Measurements from ENCODE around the gene FMN1.
"Not testable (repeated sequence)": the region's sequence is repeated elsewhere in the genome, so short reads cannot be mapped to it uniquely, and the experiment has no call there.

Gene FMN1

GRCh38 chr15:32859996-32860395 lies 334.5 kb downstream of the FMN1 start:
- no peak for DNase-seq (ENCODE audit: low spot score)

GRCh38 chr15:32859251-32859650 lies 335.3 kb downstream of the FMN1 start:
- DNase-seq (ENCODE audit: low spot score): no peak

GRCh38 chr15:32857732-32858131 lies 336.8 kb downstream of the FMN1 start:
- no peak for DNase-seq (ENCODE audit: low spot score)

GRCh38 chr15:32856753-32857152 lies 337.8 kb downstream of the FMN1 start:
- DNase-seq (ENCODE audit: low spot score): no peak

GRCh38 chr15:32855942-32856341 lies 338.6 kb downstream of the FMN1 start:
- peak; percentile 64 for DNase-seq (ENCODE audit: low spot score)

GRCh38 chr15:32853592-32853991 lies 340.9 kb downstream of the FMN1 start:
- no peak for DNase-seq (ENCODE audit: low spot score)

GRCh38 chr15:32852771-32853170 lies 341.7 kb downstream of the FMN1 start:
- DNase-seq (ENCODE audit: low spot score): no peak

GRCh38 chr15:32852017-32852416 lies 342.5 kb downstream of the FMN1 start:
- no peak for DNase-seq (ENCODE audit: low spot score)

- DNase-seq (ENCODE audit: low spot score): no peak
Observed at GRCh38 chr15:32851572-32851971, 342.9 kb downstream of the FMN1 start.

- DNase-seq (ENCODE audit: low spot score): peak; percentile 39
Observed at GRCh38 chr15:32849769-32850668, 344.5 kb downstream of the FMN1 start.

GRCh38 chr15:32846671-32847070 lies 347.8 kb downstream of the FMN1 start:
- not testable (repeated sequence) for DNase-seq (ENCODE audit: low spot score)

GRCh38 chr15:32844118-32844711 lies 350.3 kb downstream of the FMN1 start:
- DNase-seq (ENCODE audit: low spot score): no peak

GRCh38 chr15:32843219-32843815 lies 351.2 kb downstream of the FMN1 start:
- no peak for DNase-seq (ENCODE audit: low spot score)

- no peak for DNase-seq (ENCODE audit: low spot score)
Observed at GRCh38 chr15:32842081-32842480, 352.4 kb downstream of the FMN1 start.

- DNase-seq (ENCODE audit: low spot score): no peak
Observed at GRCh38 chr15:32840507-32841245, 353.8 kb downstream of the FMN1 start.

- peak; percentile 39 for DNase-seq (ENCODE audit: low spot score)
Observed at GRCh38 chr15:32838820-32839219, 355.7 kb downstream of the FMN1 start.

- no peak for DNase-seq (ENCODE audit: low spot score)
Observed at GRCh38 chr15:32838338-32838737, 356.2 kb downstream of the FMN1 start.

GRCh38 chr15:32837935-32838334 lies 356.6 kb downstream of the FMN1 start:
- no peak for DNase-seq (ENCODE audit: low spot score)

- no peak for DNase-seq (ENCODE audit: low spot score)
Observed at GRCh38 chr15:32834156-32834555, 360.4 kb downstream of the FMN1 start.

- DNase-seq (ENCODE audit: low spot score): no peak
Observed at GRCh38 chr15:32833379-32833821, 361.1 kb downstream of the FMN1 start.

GRCh38 chr15:32831485-32831884 lies 363.0 kb downstream of the FMN1 start:
- DNase-seq (ENCODE audit: low spot score): no peak

GRCh38 chr15:32830241-32830640 lies 364.3 kb downstream of the FMN1 start:
- DNase-seq (ENCODE audit: low spot score): no peak

Data from AG08396 (cell line).